H1 (cell line): Measurements from ENCODE around the gene FRMD4A.

ENCODE experiments used
- ASH2L ChIP-seq: fragments of 200-600, 300-600 bp; sonication (generic); IDR thresholded peaks from one replicate; pipeline ENCODE4 v1.7.1; 2017; ENCODE audit warnings: low read length
- CEBPB ChIP-seq: IDR thresholded peaks from 2 replicates; pipeline ENCODE4 v1.6.1; 2012; ENCODE audit warnings: low read depth, low read length
- EGR1 ChIP-seq: IDR thresholded peaks from 2 replicates; pipeline ENCODE4 v1.6.1; 2011; ENCODE audit warnings: low read depth, low read length, borderline replicate concordance
- POLR2A ChIP-seq, 2 experiments: IDR thresholded peaks; 1 replicate in 1 of 2; 2 replicates in 1 of 2; pipeline ENCODE4 v1.6.1; 2011; ENCODE audit warnings: low read depth in 2 of 2, low read length in 2 of 2, mild to moderate bottlenecking in 2 of 2; ENCODE audit errors: control extremely low read depth in 1 of 2
- POLR2AphosphoS5 ChIP-seq: IDR thresholded peaks from 2 replicates; pipeline ENCODE4 v1.6.1; 2011; ENCODE audit warnings: low read depth, low read length
- RAD21 ChIP-seq, 2 experiments: IDR thresholded peaks in 1 of 2; conservative IDR thresholded peaks in 1 of 2; 2 replicates each; pipeline ENCODE4 v1.6.1; 2011; ENCODE audit warnings: low read depth in 2 of 2, low read length in 2 of 2, improper control_type of control experiment in 1 of 2, inconsistent platforms in 1 of 2, mild to moderate bottlenecking in 1 of 2, moderate library complexity in 1 of 2
- RFX5 ChIP-seq: IDR thresholded peaks from 2 replicates; pipeline ENCODE4 v1.6.1; 2011; ENCODE audit warnings: low read depth, low read length, improper control_type of control experiment, borderline replicate concordance
- SP2 ChIP-seq: IDR thresholded peaks from 2 replicates; pipeline ENCODE4 v1.6.1; 2012; ENCODE audit warnings: mild to moderate bottlenecking, low read length, inconsistent platforms
- TAF1 ChIP-seq: IDR thresholded peaks from 2 replicates; pipeline ENCODE4 v1.6.1; 2011; ENCODE audit warnings: mild to moderate bottlenecking, low read depth, low read length
- TF ChIP-seq, protein P1 (sequence below): IDR thresholded peaks from 2 replicates; pipeline ENCODE4 v1.6.1; 2012; ENCODE audit warnings: inconsistent platforms
- TF ChIP-seq, protein P2 (sequence below), 3 experiments: IDR thresholded peaks; 1 replicate in 2 of 3; 2 replicates in 1 of 3; pipeline versions ENCODE4 v1.5.1 to v1.6.1; 2011; ENCODE audit warnings: low read length in 3 of 3, mild to moderate bottlenecking in 3 of 3, inconsistent platforms in 2 of 3, low read depth in 1 of 3, moderate library complexity in 1 of 3; ENCODE audit not compliant: insufficient read depth in 1 of 3; ENCODE audit errors: control extremely low read depth in 1 of 3

DNA sequence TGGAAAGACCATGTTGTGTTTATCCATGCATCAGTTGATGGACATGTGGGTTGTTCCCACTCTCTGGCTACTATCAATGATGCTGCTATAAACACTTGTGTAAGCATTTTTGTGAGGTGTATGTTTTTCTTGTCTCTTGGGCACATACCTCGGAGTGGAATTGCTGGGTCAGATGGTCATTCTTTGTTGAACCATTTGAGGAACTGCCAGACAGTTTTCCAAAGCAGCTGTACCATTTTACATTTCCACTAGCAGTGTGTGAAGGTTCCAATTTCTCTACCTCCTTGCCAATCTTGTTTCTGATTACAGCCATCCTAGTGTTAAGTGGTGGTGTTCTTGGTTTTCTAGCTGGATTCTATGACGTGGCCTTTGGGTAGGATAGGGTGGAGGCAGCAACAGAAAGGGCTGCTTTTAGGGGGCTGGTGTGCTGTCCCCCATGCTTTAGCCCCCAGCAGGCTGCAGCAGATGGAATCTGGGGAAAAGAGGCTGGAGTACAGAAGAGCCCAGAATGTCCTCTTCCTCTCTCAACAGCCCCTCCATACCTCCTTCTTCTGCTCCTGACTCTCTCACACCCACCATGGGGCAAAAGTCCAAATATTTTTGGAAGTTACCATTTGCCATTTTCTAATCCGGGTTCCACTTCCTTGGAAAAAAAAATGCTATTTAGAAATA lies 352.7 kb downstream of the FRMD4A start:
- TF ChIP-seq RFX5 (no peak), POLR2AphosphoS5 (no peak), POLR2A (IDR thresholded peaks at IDR 0.05; ENCODE audit: control extremely low read depth in 1 of 2, low read depth in 2 of 2, low read length in 2 of 2) (no peak), ASH2L (no peak), SP2 (no peak), RAD21 (IDR thresholded peaks at IDR 0.05 in 1 of 2, conservative IDR thresholded peaks at IDR 0.05 in 1 of 2; ENCODE audit: low read depth in 2 of 2, low read length in 2 of 2) (no peak), CEBPB (no peak), TAF1 (no peak), EGR1 (no peak)
- TF ChIP-seq, protein P1, sequence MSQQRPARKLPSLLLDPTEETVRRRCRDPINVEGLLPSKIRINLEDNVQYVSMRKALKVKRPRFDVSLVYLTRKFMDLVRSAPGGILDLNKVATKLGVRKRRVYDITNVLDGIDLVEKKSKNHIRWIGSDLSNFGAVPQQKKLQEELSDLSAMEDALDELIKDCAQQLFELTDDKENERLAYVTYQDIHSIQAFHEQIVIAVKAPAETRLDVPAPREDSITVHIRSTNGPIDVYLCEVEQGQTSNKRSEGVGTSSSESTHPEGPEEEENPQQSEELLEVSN: no peak
- TF ChIP-seq, protein P2, sequence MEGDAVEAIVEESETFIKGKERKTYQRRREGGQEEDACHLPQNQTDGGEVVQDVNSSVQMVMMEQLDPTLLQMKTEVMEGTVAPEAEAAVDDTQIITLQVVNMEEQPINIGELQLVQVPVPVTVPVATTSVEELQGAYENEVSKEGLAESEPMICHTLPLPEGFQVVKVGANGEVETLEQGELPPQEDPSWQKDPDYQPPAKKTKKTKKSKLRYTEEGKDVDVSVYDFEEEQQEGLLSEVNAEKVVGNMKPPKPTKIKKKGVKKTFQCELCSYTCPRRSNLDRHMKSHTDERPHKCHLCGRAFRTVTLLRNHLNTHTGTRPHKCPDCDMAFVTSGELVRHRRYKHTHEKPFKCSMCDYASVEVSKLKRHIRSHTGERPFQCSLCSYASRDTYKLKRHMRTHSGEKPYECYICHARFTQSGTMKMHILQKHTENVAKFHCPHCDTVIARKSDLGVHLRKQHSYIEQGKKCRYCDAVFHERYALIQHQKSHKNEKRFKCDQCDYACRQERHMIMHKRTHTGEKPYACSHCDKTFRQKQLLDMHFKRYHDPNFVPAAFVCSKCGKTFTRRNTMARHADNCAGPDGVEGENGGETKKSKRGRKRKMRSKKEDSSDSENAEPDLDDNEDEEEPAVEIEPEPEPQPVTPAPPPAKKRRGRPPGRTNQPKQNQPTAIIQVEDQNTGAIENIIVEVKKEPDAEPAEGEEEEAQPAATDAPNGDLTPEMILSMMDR (IDR thresholded peaks at IDR 0.05; ENCODE audit: control extremely low read depth in 1 of 3, insufficient read depth in 1 of 3, low read depth in 1 of 3, low read length in 3 of 3): no peak
